K562 (cell line): ENCODE measurements around the gene RNF166. TPM values are rescaled to one million over a fixed set of nuclear protein-coding genes. Genes with fewer than 3 reads are reported as not detected.
A peak's percentile ranks its signal among the peaks of the same experiment; 100 is the strongest.

Experiments
- ATF7 ChIP-seq: fragments of 450-650 bp; IDR thresholded peaks from 2 replicates; pipeline ENCODE4 v1.7.1; 2014; ENCODE audit warnings: mild to moderate bottlenecking, moderate library complexity
- BCOR ChIP-seq: fragments of 450-650 bp; IDR thresholded peaks from 2 replicates; pipeline ENCODE4 v1.6.1; 2016
- COPS2 ChIP-seq: fragments of 450-650 bp; conservative IDR thresholded peaks from 2 replicates; pipeline ENCODE4 v1.6.1; 2016; ENCODE audit warnings: mild to moderate bottlenecking, moderate library complexity
- ERF ChIP-seq: fragments of 450-650 bp; formaldehyde crosslinking; IDR thresholded peaks from 2 replicates; pipeline ENCODE4 v1.4.0; 2020; ENCODE audit warnings: mild to moderate bottlenecking, mixed read lengths
- GATAD2A ChIP-seq: fragments of 450-650 bp; IDR thresholded peaks from 2 replicates; pipeline ENCODE4 v1.6.1; 2017
- HMGXB4 ChIP-seq: sonication (generic); formaldehyde crosslinking; IDR thresholded peaks from 2 replicates; pipeline ENCODE4 v1.8.1; 2023; ENCODE audit warnings: mild to moderate bottlenecking, missing genetic modification reagents
- JUN ChIP-seq, 2 experiments: sonication (generic) in 1 of 2; formaldehyde crosslinking in 1 of 2; IDR thresholded peaks; 2 replicates each; pipeline versions ENCODE4 v1.6.1 to v1.8.0; 2012 to 2022; ENCODE audit warnings: borderline replicate concordance in 2 of 2, mild to moderate bottlenecking in 2 of 2, improper control_type of control experiment in 1 of 2, low read depth in 1 of 2, low read length in 1 of 2, missing genetic modification reagents in 1 of 2
- KDM1A ChIP-seq, 2 experiments: fragments of 450-650 bp; IDR thresholded peaks; 2 replicates each; pipeline ENCODE4 v1.6.1; 2016; ENCODE audit warnings: mild to moderate bottlenecking in 2 of 2
- MNT ChIP-seq, 2 experiments: fragments of 450-650 bp; conservative IDR thresholded peaks; 2 replicates each; pipeline ENCODE4 v1.6.1; 2017; ENCODE audit warnings: mild to moderate bottlenecking in 2 of 2, moderate library complexity in 2 of 2
- MTA3 ChIP-seq: fragments of 450-650 bp; formaldehyde crosslinking; IDR thresholded peaks from 2 replicates; pipeline ENCODE4 v1.6.1; 2017; ENCODE audit warnings: mild to moderate bottlenecking, borderline replicate concordance
- MXI1 ChIP-seq: IDR thresholded peaks from 2 replicates; pipeline ENCODE4 v1.6.1; 2011; ENCODE audit warnings: low read depth, mild to moderate bottlenecking, improper control_type of control experiment, low read length
- MYC ChIP-seq, 2 experiments: fragments of 250-450 bp in 1 of 2; sonication (Bioruptor Pico) in 1 of 2; IDR thresholded peaks; 2 replicates each; pipeline versions ENCODE4 v1.5.1 to v1.6.1; 2012 to 2021; ENCODE audit warnings: low read depth in 2 of 2, borderline replicate concordance in 1 of 2, improper control_type of control experiment in 1 of 2, low read length in 1 of 2, mild to moderate bottlenecking in 1 of 2, moderate library complexity in 1 of 2
- NFYB ChIP-seq: IDR thresholded peaks from 2 replicates; pipeline ENCODE4 v1.6.1; 2011; ENCODE audit warnings: mild to moderate bottlenecking, moderate library complexity; ENCODE audit not compliant: insufficient read length; ENCODE audit errors: extremely low read depth
- PHF20 ChIP-seq: fragments of 450-650 bp; IDR thresholded peaks from 2 replicates; pipeline ENCODE4 v1.6.1; 2018; ENCODE audit not compliant: partially characterized antibody
- RBM39 ChIP-seq: fragments of 200-400 bp; formaldehyde crosslinking; optimal IDR thresholded peaks from 2 replicates; pipeline ENCODE3; 2018; ENCODE audit warnings: low read depth, low read length
- SAFB ChIP-seq: fragments of 200-400 bp; formaldehyde crosslinking; IDR thresholded peaks from 2 replicates; pipeline ENCODE4 v1.6.1; 2017; ENCODE audit warnings: low read depth, low read length, borderline replicate concordance
- SIN3A ChIP-seq, 2 experiments: fragments of 150-350 bp in 1 of 2; IDR thresholded peaks; 2 replicates each; pipeline ENCODE4 v1.6.1; 2011 to 2016; ENCODE audit warnings: borderline replicate concordance in 2 of 2, low read depth in 2 of 2, low read length in 2 of 2, mild to moderate bottlenecking in 2 of 2, moderate library complexity in 2 of 2; ENCODE audit not compliant: control insufficient read depth in 1 of 2
- VEZF1 ChIP-seq: fragments of 200-800 bp; sonication (Bioruptor generic); IDR thresholded peaks from 2 replicates; pipeline ENCODE4 v1.6.1; 2017; ENCODE audit warnings: missing genetic modification characterization, missing compliant biosample characterization
- ZNF23 ChIP-seq: fragments of 250-450 bp; sonication (Bioruptor Pico); IDR thresholded peaks from 2 replicates; pipeline ENCODE4 v1.4.0; 2020; ENCODE audit warnings: mild to moderate bottlenecking
- ZNF589 ChIP-seq: fragments of 200-800 bp; sonication (Bioruptor generic); IDR thresholded peaks from 2 replicates; pipeline ENCODE4 v1.6.1; 2016; ENCODE audit warnings: low read depth, missing genetic modification characterization, missing compliant biosample characterization
- polyA plus RNA-seq, 8 experiments: library from polyadenylated mRNA; depleted of rRNA in 4 of 8; stranded (reverse) in 5 of 8; unstranded in 3 of 8; fragments of >200 nt; fragmentation: Nextera tagmentation in 2 of 8; fragmentation: Illumina TruSeq in 1 of 8; extraction: Ambion mirVana in 2 of 8; extraction: Trizol in 1 of 8; gene quantifications; 2 replicates each; pipeline versions ENCODE4 v1.2.1 to v1.2.3, GENCODE V29; 2011 to 2014; ENCODE audit warnings: inconsistent platforms in 1 of 8, missing spikeins in 1 of 8
- total RNA-seq, 7 experiments: library from RNA; depleted of rRNA in 6 of 7; stranded (reverse); fragments of >200 nt in 6 of 7; fragmentation: Illumina TruSeq in 2 of 7; extraction: Trizol in 2 of 7; gene quantifications; 2 replicates each; pipeline versions ENCODE4 v1.2.1 to v1.2.3, GENCODE V29; 2011 to 2021; ENCODE audit warnings: low replicate concordance in 1 of 7
- TF ChIP-seq, protein P1 (sequence below): IDR thresholded peaks from 2 replicates; pipeline ENCODE4 v1.6.1; 2011; ENCODE audit not compliant: insufficient read length; ENCODE audit errors: extremely low read depth

The RNF166 gene
- total and polyA plus RNA-seq, 9 of the 15 experiments (the other 6 are each of a cell fraction or from before 2014, with no cell fraction given) = 0.56 to 60.3 (median 19.5) TPM

DNA sequence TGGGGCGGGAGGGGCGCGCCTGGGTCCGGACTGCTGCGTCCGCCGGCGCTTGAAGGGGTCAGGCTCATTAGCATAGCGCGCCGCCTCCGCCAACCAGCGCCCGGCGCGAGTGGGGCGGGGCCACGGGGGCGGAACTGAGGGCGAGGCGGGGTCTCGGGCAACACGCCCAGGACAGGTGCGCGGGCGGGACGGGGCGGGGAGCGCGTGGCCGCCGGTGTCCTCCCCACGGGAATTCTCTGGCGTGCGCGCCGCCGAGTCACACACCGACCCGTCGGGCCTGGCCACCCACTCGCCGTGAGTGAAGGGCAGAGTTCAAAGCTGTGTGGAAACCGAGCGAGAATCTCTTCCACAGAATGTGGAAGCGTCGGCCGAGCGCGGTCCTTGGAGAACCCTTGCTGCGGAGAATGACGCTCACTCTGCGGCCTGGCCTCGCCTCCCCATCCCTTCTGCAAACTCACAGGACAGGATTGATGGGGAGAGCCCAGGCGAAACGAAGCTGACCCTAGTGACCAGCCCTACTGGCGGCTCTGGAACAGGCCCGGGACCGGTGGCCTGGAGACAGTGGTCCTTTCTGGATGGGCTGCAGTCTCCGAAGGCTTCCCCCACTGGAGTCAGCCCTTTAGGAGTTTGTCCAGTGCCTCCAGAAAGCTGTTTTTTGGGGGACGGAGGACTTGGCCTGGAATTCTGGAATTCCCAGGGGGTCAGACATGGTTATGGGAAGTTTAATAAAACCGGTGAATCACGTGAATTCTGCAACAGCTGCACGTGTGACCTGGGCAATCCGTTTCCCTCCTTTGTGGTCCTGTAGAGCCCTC, 19.6 kb downstream of the RNF166 start, which contains the start of gene SNAI3 (continued):
- TF ChIP-seq KDM1A (IDR thresholded peaks at IDR 0.05) (peak in 1 of 2 experiments; percentile 32; a peak in 1 of 4 replicates), SAFB (peak; percentile 75; the same call in 1 of the 2 replicates), COPS2 (no peak), MTA3 (peak; percentile 63; the same call in 1 of the 2 replicates), GATAD2A (peak; percentile 31; the same call in 1 of the 2 replicates), NFYB (peak; percentile 45), MXI1 (0 out of 2 replicates have a peak, but pooled peaks have one; percentile 28), RBM39 (no peak), ZNF589 (CRISPR knock-in tag) (no peak), SIN3A (IDR thresholded peaks at IDR 0.05; ENCODE audit: borderline replicate concordance in 2 of 2, control insufficient read depth in 1 of 2, low read depth in 2 of 2, low read length in 2 of 2) (peak; percentile 12 to 42; a peak in 1 of 4 replicates), HMGXB4 (CRISPR knock-in tag) (0 out of 2 replicates have a peak, but pooled peaks have one; percentile 29), VEZF1 (CRISPR knock-in tag) (peak; percentile 59), PHF20 (peak; percentile 3), ERF (0 out of 2 replicates have a peak, but pooled peaks have one; percentile 74), ATF7 (peak; percentile 53; the same call in 1 of the 2 replicates), JUN (IDR thresholded peaks at IDR 0.05; ENCODE audit: borderline replicate concordance, low read depth, low read length) (no peak), JUN (CRISPR knock-in tag; IDR thresholded peaks at IDR 0.05; ENCODE audit: borderline replicate concordance) (0 out of 2 replicates have a peak, but pooled peaks have one; percentile 17), ZNF23 (CRISPR knock-in tag) (no peak), BCOR (peak; percentile 33; the same call in 1 of the 2 replicates), MYC (IDR thresholded peaks at IDR 0.05; ENCODE audit: low read depth, low read length) (peak; percentile 63; the same call in 1 of the 2 replicates), MYC (CRISPR knock-in tag; IDR thresholded peaks at IDR 0.05; ENCODE audit: borderline replicate concordance, low read depth) (no peak), MNT (conservative IDR thresholded peaks at IDR 0.05) (peak; percentile 52 to 79)
- TF ChIP-seq, protein P1, sequence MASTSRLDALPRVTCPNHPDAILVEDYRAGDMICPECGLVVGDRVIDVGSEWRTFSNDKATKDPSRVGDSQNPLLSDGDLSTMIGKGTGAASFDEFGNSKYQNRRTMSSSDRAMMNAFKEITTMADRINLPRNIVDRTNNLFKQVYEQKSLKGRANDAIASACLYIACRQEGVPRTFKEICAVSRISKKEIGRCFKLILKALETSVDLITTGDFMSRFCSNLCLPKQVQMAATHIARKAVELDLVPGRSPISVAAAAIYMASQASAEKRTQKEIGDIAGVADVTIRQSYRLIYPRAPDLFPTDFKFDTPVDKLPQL = peak; percentile 35
